Measurements from ENCODE around the gene PRPF40B. TPM values are rescaled to one million over a fixed set of nuclear protein-coding genes. Genes with fewer than 3 reads are reported as not detected.

Gene PRPF40B
- total and polyA plus RNA-seq, 8 donors = 6.6 to 39.7 (median 13.3) TPM

- Histone ChIP-seq H3K4me1 (peaks cover 0 to 20% (median 13%) of the 10 kb centered on the region in 4 donors), H3K27ac (no peak overlapping the region), H3K27me3 (no peaks in the 10 kb centered on the region), H3K36me3 (peaks cover 0 to 56% (median 52%) of the 10 kb centered on the region in 4 donors), H3K4me3 (no peak overlapping the region), H3K9me3 (no peaks in the 10 kb centered on the region)
- intact Hi-C loops (cut with DNase I; ENCODE audit: low total_unique reads) = no loop called here
- DNase-seq = no peak
- TF ChIP-seq POLR2A (IDR thresholded peaks at IDR 0.05) (no peak), EP300 (IDR thresholded peaks at IDR 0.05) (no peak)
- 60 to 99% (median 90%) methylated on average over 2 of the region's 2 CpGs for WGBS, 5 donors
Measured at GRCh38 chr12:49633703-49634345, 10.5 kb downstream of the PRPF40B start.

- H3K27me3 ChIP-seq = no peaks in the 10 kb centered on the region
- no peak for TF ChIP-seq EP300 (IDR thresholded peaks at IDR 0.05)
- no peak for TF ChIP-seq POLR2A (IDR thresholded peaks at IDR 0.05)
- TF ChIP-seq CTCF (IDR thresholded peaks at IDR 0.05) = no peak
- no peak for TF ChIP-seq POLR2AphosphoS5 (IDR thresholded peaks at IDR 0.05)
- intact Hi-C loops (cut with DNase I; ENCODE audit: low total_unique reads) = no loop called here
- no peak overlapping the region for H3K27ac ChIP-seq
- no peak overlapping the region for H3K4me3 ChIP-seq
- H3K36me3 ChIP-seq = peaks cover 0 to 66% (median 55%) of the 10 kb centered on the region in 4 donors
- no peaks in the 10 kb centered on the region for H3K9me3 ChIP-seq
- no peak for DNase-seq
- peaks cover 0 to 17% (median 13%) of the 10 kb centered on the region in 4 donors for H3K4me1 ChIP-seq
- WGBS, 5 donors = 84 to 92% (median 90%) methylated on average over 9 of the region's 9 CpGs
Measured at GRCh38 chr12:49635036-49635435, 11.7 kb downstream of the PRPF40B start.

- no peaks in the 10 kb centered on the region for H3K27me3 ChIP-seq
- H3K27ac ChIP-seq = no peak overlapping the region
- 88 to 98% (median 91%) methylated on average over 3 to 4 of the region's 4 CpGs for WGBS, 5 donors
- peaks cover 0 to 72% (median 59%) of the 10 kb centered on the region in 4 donors for H3K36me3 ChIP-seq
- intact Hi-C loops (cut with DNase I; ENCODE audit: low total_unique reads) = no loop called here
- DNase-seq = no peak
- H3K9me3 ChIP-seq = no peaks in the 10 kb centered on the region
- H3K4me1 ChIP-seq = peaks cover 0 to 17% (median 13%) of the 10 kb centered on the region in 4 donors
- no peak overlapping the region for H3K4me3 ChIP-seq
- no peak for TF ChIP-seq POLR2AphosphoS5 (IDR thresholded peaks at IDR 0.05)
- no peak for TF ChIP-seq CTCF (IDR thresholded peaks at IDR 0.05)
- no peak for TF ChIP-seq EP300 (IDR thresholded peaks at IDR 0.05)
- no peak for TF ChIP-seq POLR2A (IDR thresholded peaks at IDR 0.05)
Measured at GRCh38 chr12:49635656-49636055, 12.3 kb downstream of the PRPF40B start.

- Histone ChIP-seq H3K9me3 (no peaks in the 10 kb centered on the region), H3K4me1 (peaks cover 0 to 17% (median 13%) of the 10 kb centered on the region in 4 donors), H3K36me3 (peaks cover 0 to 77% (median 64%) of the 10 kb centered on the region in 4 donors), H3K27me3 (no peaks in the 10 kb centered on the region), H3K4me3 (no peak overlapping the region), H3K27ac (peak overlapping the region in 1 of 5 donors; percentile 30)
- intact Hi-C loops (cut with DNase I; ENCODE audit: low total_unique reads) = no loop called here
- no peak for DNase-seq
- TF ChIP-seq EP300 (IDR thresholded peaks at IDR 0.05) (no peak), POLR2AphosphoS5 (IDR thresholded peaks at IDR 0.05) (no peak), POLR2A (IDR thresholded peaks at IDR 0.05) (no peak), CTCF (IDR thresholded peaks at IDR 0.05) (no peak)
- WGBS, 5 donors = 64 to 74% (median 69%) methylated on average over 13 of the region's 13 CpGs
Measured at GRCh38 chr12:49636574-49636973, 13.2 kb downstream of the PRPF40B start.
